Measurements from ENCODE around the gene SEPTIN12. TPM values are rescaled to one million over a fixed set of nuclear protein-coding genes. Genes with fewer than 3 reads are reported as not detected.

Gene SEPTIN12
- total RNA-seq, 1 experiment from 2014 or later: not detected

DNA sequence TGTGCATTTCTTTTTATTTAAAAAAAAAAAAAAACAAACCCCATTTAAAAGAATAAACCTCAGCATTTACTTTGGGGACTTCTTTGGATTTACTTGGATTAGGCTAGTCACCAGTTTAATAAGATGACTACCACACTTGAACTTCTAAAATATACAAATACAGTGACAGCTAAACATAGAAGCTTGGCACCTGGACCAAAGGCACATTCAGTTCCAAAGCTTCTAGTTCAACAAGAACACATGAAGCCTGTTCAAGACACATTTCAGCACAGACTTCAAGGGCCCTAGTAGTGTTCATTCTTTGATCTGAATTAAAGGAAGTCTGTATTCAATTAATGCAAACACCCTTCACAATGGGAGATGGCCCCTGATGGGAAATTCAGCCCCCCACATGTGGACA is 25.9 kb upstream of the SEPTIN12 start:
- Histone ChIP-seq H3K79me2 (ENCODE audit: low read depth) (no peaks in the 10 kb centered on the region), H3F3A (ENCODE audit: insufficient read depth, low read depth) (peaks cover 11% of the 10 kb centered on the region), H3K9me2 (ENCODE audit: insufficient read depth) (no peaks in the 10 kb centered on the region), H3K27me3 (ENCODE audit: insufficient read depth, low read depth) (no peaks in the 10 kb centered on the region), H3K4me3 (no peak overlapping the region), H3K9me3 (ENCODE audit: insufficient read depth, low read depth) (no peaks in the 10 kb centered on the region), H4K20me1 (ENCODE audit: insufficient read depth) (no peaks in the 10 kb centered on the region; the same call in 1 of the 2 replicates), H3K27ac (no peak overlapping the region), H3K36me3 (ENCODE audit: low read depth) (peaks cover 10% of the 10 kb centered on the region; the same call in 1 of the 2 replicates), H3K4me2 (no peak overlapping the region), H2AFZ (no peak overlapping the region), H3K4me1 (replicated peaks; ENCODE audit: insufficient read depth) (no peaks in the 10 kb centered on the region)
- intact Hi-C loops (cut with micrococcal nuclease; ENCODE audit: unreplicated experiment): no loop called here
- BruUV-seq (replicated peaks): no TSS peak
- CTCF ChIA-PET: no interaction called here
- POLR2A ChIA-PET (ENCODE audit: unreplicated experiment): no interaction called here
- no peak for DNase-seq
- no peak for TF ChIP-seq EZH2 (IDR thresholded peaks at IDR 0.05; ENCODE audit: low read depth)
- TF ChIP-seq, protein P1, sequence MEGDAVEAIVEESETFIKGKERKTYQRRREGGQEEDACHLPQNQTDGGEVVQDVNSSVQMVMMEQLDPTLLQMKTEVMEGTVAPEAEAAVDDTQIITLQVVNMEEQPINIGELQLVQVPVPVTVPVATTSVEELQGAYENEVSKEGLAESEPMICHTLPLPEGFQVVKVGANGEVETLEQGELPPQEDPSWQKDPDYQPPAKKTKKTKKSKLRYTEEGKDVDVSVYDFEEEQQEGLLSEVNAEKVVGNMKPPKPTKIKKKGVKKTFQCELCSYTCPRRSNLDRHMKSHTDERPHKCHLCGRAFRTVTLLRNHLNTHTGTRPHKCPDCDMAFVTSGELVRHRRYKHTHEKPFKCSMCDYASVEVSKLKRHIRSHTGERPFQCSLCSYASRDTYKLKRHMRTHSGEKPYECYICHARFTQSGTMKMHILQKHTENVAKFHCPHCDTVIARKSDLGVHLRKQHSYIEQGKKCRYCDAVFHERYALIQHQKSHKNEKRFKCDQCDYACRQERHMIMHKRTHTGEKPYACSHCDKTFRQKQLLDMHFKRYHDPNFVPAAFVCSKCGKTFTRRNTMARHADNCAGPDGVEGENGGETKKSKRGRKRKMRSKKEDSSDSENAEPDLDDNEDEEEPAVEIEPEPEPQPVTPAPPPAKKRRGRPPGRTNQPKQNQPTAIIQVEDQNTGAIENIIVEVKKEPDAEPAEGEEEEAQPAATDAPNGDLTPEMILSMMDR (conservative IDR thresholded peaks at IDR 0.05): no peak

DNA sequence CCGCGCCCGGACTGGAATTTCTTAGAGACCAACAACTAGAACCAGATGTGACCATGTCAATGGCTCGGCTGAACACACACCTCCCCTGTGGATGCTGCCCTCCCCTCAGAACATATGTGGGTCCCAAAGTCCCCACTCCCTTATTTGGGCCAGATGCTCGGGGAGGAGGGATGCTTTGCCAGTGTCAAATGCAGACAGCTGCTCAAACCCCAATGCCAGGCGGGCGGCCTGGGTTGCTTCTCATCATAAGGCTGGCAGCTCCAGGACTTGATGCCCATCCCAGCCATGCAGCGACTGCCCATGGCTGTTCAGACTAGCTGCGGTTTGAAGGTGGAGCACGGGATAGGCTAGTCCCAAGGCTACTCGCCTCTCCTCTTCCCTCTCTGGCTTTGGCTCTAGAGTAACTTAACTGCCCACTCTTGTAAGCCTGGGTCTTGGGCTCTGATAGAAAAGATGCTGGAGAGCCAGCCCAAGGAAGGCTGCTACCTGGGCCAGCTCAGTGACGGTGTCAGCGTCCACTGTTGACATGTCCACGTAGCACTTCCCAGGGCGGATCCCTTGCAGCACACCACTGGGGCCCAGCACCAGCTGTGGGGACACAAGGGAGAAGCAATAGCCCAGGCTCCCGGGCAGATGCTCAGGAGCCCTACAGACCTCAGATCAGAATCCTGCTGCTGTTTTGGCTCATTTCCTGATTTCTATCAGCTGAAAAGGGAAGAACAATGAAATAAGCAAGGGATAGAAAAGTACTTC is 25.3 kb upstream of the SEPTIN12 start:
- POLR2A ChIA-PET (ENCODE audit: unreplicated experiment): no interaction called here
- no TSS peak for BruUV-seq (replicated peaks)
- no peaks in the 10 kb centered on the region; the same call in 1 of the 2 replicates for H4K20me1 ChIP-seq (ENCODE audit: insufficient read depth)
- TF ChIP-seq, protein P1 (conservative IDR thresholded peaks at IDR 0.05): no peak
- TF ChIP-seq EZH2 (IDR thresholded peaks at IDR 0.05; ENCODE audit: low read depth): no peak
- H3K4me3 ChIP-seq: no peak overlapping the region
- no peak for DNase-seq
- H3K36me3 ChIP-seq (ENCODE audit: low read depth): peaks cover 14% of the 10 kb centered on the region; the same call in 1 of the 2 replicates
- CTCF ChIA-PET: interaction anchor here (0.7 kb wide), 1 partner anchor 1639 kb away, joined by 4 read pairs; no protein-coding TSS in a partner anchor
- intact Hi-C loops (cut with micrococcal nuclease; ENCODE audit: unreplicated experiment): no loop called here
- no peak overlapping the region for H2AFZ ChIP-seq
- H3K4me1 ChIP-seq (replicated peaks; ENCODE audit: insufficient read depth): no peaks in the 10 kb centered on the region
- no peaks in the 10 kb centered on the region for H3K79me2 ChIP-seq (ENCODE audit: low read depth)
- no peak overlapping the region for H3K27ac ChIP-seq
- no peaks in the 10 kb centered on the region for H3K27me3 ChIP-seq (ENCODE audit: insufficient read depth, low read depth)
- peaks cover 11% of the 10 kb centered on the region for H3F3A ChIP-seq (ENCODE audit: insufficient read depth, low read depth)
- H3K9me2 ChIP-seq (ENCODE audit: insufficient read depth): no peaks in the 10 kb centered on the region
- no peak overlapping the region for H3K4me2 ChIP-seq
- H3K9me3 ChIP-seq (ENCODE audit: insufficient read depth, low read depth): no peaks in the 10 kb centered on the region

DNA sequence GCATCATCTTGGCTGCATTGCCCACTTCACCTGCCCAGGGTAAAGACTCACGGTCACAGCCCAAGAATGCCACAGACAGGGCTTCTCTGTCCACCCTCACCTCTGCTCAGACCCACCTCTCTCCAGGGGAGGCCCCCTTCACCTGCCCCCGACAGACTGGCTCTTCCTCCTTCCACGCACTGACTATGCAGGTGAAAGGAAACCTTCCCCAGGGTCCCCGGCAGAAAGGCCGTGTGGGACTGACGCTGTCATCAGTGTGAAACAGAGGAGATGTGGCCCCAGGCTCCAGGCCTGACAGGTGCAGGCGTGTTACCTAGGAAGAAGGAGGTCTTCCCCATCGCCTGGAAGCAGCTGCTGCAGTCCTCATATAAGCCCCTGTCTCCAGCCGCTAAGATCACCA is 23.6 kb upstream of the SEPTIN12 start:
- H3K27ac ChIP-seq: no peak overlapping the region
- peaks cover 14% of the 10 kb centered on the region; the same call in 1 of the 2 replicates for H3K36me3 ChIP-seq (ENCODE audit: low read depth)
- H4K20me1 ChIP-seq (ENCODE audit: insufficient read depth): no peaks in the 10 kb centered on the region; the same call in 1 of the 2 replicates
- no peaks in the 10 kb centered on the region for H3K79me2 ChIP-seq (ENCODE audit: low read depth)
- no peaks in the 10 kb centered on the region for H3K27me3 ChIP-seq (ENCODE audit: insufficient read depth, low read depth)
- no peak for DNase-seq
- POLR2A ChIA-PET (ENCODE audit: unreplicated experiment): interaction anchor here (0.6 kb wide), 1 partner anchor 146 kb away, joined by 3 read pairs; the partner anchor contains the start of gene SEC14L5
- H3K4me2 ChIP-seq: no peak overlapping the region
- no peaks in the 10 kb centered on the region for H3K4me1 ChIP-seq (replicated peaks; ENCODE audit: insufficient read depth)
- intact Hi-C loops (cut with micrococcal nuclease; ENCODE audit: unreplicated experiment): no loop called here
- H3K9me3 ChIP-seq (ENCODE audit: insufficient read depth, low read depth): no peaks in the 10 kb centered on the region
- H3K4me3 ChIP-seq: no peak overlapping the region
- no peak overlapping the region for H2AFZ ChIP-seq
- CTCF ChIA-PET: no interaction called here
- H3K9me2 ChIP-seq (ENCODE audit: insufficient read depth): no peaks in the 10 kb centered on the region
- no peak for TF ChIP-seq EZH2 (IDR thresholded peaks at IDR 0.05; ENCODE audit: low read depth)
- TF ChIP-seq, protein P1 (conservative IDR thresholded peaks at IDR 0.05): no peak
- BruUV-seq (replicated peaks): no TSS peak
- H3F3A ChIP-seq (ENCODE audit: insufficient read depth, low read depth): peaks cover 18% of the 10 kb centered on the region

Measured in PC-9 (cell line).